ENCODE data around the gene KRTAP10-8. TPM values are rescaled to one million over a fixed set of nuclear protein-coding genes. Genes with fewer than 3 reads are reported as not detected.

Gene KRTAP10-8
- total and polyA plus RNA-seq, 3 experiments from 2014 or later: not detected

Other genes starting within 250 kb of the KRTAP10-8 start
- under 1 TPM; 0.80 to 0.90 TPM for gene LRRC3, start 156.6 kb upstream of the KRTAP10-8 start, total RNA-seq
- gene LRRC3, start 156.6 kb upstream of the KRTAP10-8 start, polyA plus RNA-seq: 0.17 TPM
- not detected for gene KRTAP10-1, start 71.9 kb upstream of the KRTAP10-8 start, total RNA-seq
- gene KRTAP10-1, start 71.9 kb upstream of the KRTAP10-8 start, polyA plus RNA-seq: not detected
- not detected for gene KRTAP10-2, start 60.6 kb upstream of the KRTAP10-8 start, total RNA-seq
- not detected for gene KRTAP10-2, start 60.6 kb upstream of the KRTAP10-8 start, polyA plus RNA-seq
- gene KRTAP10-3, start 53.3 kb upstream of the KRTAP10-8 start, total RNA-seq: not detected
- not detected for gene KRTAP10-3, start 53.3 kb upstream of the KRTAP10-8 start, polyA plus RNA-seq
- not detected for gene KRTAP10-4, start 38.4 kb upstream of the KRTAP10-8 start, total RNA-seq
- not detected for gene KRTAP10-4, start 38.4 kb upstream of the KRTAP10-8 start, polyA plus RNA-seq
- not detected for gene KRTAP10-5, start 31.5 kb upstream of the KRTAP10-8 start, total RNA-seq
- gene KRTAP10-5, start 31.5 kb upstream of the KRTAP10-8 start, polyA plus RNA-seq: not detected
- gene KRTAP10-6, start 19.6 kb upstream of the KRTAP10-8 start, total RNA-seq: not detected
- not detected for gene KRTAP10-6, start 19.6 kb upstream of the KRTAP10-8 start, polyA plus RNA-seq
- gene KRTAP10-7, start 11.5 kb upstream of the KRTAP10-8 start, total RNA-seq: not detected
- not detected for gene KRTAP10-7, start 11.5 kb upstream of the KRTAP10-8 start, polyA plus RNA-seq
- not detected for gene KRTAP10-9, start 15.0 kb downstream of the KRTAP10-8 start, total RNA-seq
- gene KRTAP10-9, start 15.0 kb downstream of the KRTAP10-8 start, polyA plus RNA-seq: not detected
- gene KRTAP10-10, start 25.3 kb downstream of the KRTAP10-8 start, total RNA-seq: not detected
- gene KRTAP10-10, start 25.3 kb downstream of the KRTAP10-8 start, polyA plus RNA-seq: not detected
- not detected for gene KRTAP10-11, start 34.3 kb downstream of the KRTAP10-8 start, total RNA-seq
- gene KRTAP10-11, start 34.3 kb downstream of the KRTAP10-8 start, polyA plus RNA-seq: not detected
- not detected for gene KRTAP12-4, start 42.6 kb downstream of the KRTAP10-8 start, total RNA-seq
- not detected for gene KRTAP12-4, start 42.6 kb downstream of the KRTAP10-8 start, polyA plus RNA-seq
- not detected for gene KRTAP12-3, start 45.9 kb downstream of the KRTAP10-8 start, total RNA-seq
- gene KRTAP12-3, start 45.9 kb downstream of the KRTAP10-8 start, polyA plus RNA-seq: not detected
- gene KRTAP12-2, start 54.8 kb downstream of the KRTAP10-8 start, total RNA-seq: not detected
- not detected for gene KRTAP12-2, start 54.8 kb downstream of the KRTAP10-8 start, polyA plus RNA-seq
- not detected for gene KRTAP12-1, start 70.1 kb downstream of the KRTAP10-8 start, total RNA-seq
- gene KRTAP12-1, start 70.1 kb downstream of the KRTAP10-8 start, polyA plus RNA-seq: not detected
- gene KRTAP10-12, start 85.1 kb downstream of the KRTAP10-8 start, total RNA-seq: not detected
- gene KRTAP10-12, start 85.1 kb downstream of the KRTAP10-8 start, polyA plus RNA-seq: not detected
- not detected for gene TSPEAR, start 99.5 kb downstream of the KRTAP10-8 start, total RNA-seq
- gene TSPEAR, start 99.5 kb downstream of the KRTAP10-8 start, polyA plus RNA-seq: 0.05 TPM
- 100 to 1,000 TPM; 112 to 116 TPM for gene UBE2G2, start 189.7 kb downstream of the KRTAP10-8 start, total RNA-seq
- gene UBE2G2, start 189.7 kb downstream of the KRTAP10-8 start, polyA plus RNA-seq: 60.1 TPM
- 10 to 100 TPM; 81.7 to 85.3 TPM for gene SUMO3, start 206.0 kb downstream of the KRTAP10-8 start, total RNA-seq
- gene SUMO3, start 206.0 kb downstream of the KRTAP10-8 start, polyA plus RNA-seq: 88.1 TPM

Measured in CD8-positive, alpha-beta memory T cell (primary cell).